Stimulated activated CD4-positive, alpha-beta T cell treated with anti-CD3 and anti-CD28 coated beads, Interleukin-15, amount 100 ng/mL, for 24 hours (primary cell): Measurements from ENCODE around the gene C2orf76.

ENCODE experiments used
- DNase-seq: peaks from one replicate; pipeline ENCODE4 v3.0.0-alpha.2; 2020

C2orf76 gene

GRCh38 chr2:119261493-119262225 lies 105.0 kb downstream of the C2orf76 start:
- no peak for DNase-seq

- no peak for DNase-seq
These were observed 105.8 kb downstream of the C2orf76 start for GRCh38 chr2:119260646-119261492.

GRCh38 chr2:119259296-119259860 lies 107.3 kb downstream of the C2orf76 start:
- no peak for DNase-seq

DNA sequence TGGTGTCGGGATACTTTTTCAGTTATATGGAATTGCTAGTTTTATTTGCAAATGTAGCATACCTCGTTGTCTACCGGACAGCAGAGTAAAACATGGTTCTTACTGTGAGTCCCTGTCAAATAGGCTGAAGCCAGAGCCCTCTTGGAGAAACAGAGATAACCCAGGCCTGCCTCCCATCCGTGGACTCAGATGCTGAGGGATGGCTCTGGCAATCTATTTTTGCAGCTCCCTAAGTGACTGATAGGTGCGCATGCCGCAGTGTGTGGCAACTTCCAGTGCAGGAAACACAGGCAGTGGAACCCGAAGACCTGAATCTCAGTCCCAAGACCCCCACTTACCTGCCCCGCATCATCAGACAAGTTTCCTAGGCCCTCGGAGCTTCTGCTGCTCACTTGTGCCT lies 109.4 kb downstream of the C2orf76 start:
- DNase-seq = no peak

DNA sequence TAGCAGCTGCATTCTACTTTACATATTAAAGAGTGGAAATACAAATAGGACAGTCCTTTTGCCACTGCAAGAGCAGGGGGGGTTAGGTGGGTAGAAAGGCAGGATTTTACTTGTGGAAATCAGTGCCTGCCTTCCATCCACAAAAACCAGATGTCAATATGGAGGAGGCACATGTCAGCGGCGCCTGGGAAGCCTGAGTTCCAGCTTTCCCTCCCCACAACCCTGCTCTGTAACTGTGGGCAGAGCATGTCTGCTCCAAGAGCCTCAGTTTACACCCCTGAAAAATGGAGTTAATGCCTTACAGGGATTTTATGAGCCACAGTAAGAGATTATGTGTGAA lies 110.1 kb downstream of the C2orf76 start:
- DNase-seq = no peak

DNA sequence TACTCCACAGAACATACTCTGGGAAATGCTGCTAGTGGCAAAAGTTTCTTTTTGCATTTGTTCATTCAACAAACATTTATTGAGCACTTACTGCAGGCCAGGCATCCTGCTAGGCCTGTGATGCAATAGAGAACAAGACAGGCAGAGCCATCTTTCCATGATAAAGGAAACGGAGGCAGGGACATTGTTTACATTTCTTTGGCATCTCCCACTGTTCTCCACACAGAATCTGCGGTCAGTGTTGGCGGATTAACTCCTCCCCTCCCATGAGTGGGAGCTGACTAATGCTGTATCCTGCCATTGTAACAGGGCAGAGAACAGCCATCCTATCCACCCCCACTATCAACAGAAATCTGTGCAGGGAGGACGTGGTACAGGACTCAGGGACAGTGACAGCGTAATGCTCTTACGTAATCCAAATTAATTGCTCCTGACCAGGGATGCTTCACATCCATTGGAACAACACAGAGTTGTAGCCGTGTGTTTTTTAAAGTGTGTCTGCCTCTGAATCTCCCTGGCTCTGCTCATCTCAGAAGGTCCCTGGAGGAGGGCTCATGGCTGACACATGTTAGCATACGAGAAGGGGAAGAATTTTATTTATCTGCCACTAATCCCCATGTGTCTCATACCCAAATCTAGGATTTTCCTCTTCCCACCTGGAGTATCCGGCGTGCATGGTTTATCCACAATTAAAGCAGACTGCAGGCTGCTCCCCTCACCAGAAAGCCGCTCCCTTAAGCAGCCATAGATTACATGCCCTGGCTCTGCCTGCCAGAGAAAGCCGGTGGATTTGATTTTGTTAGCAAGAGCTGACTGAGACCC lies 110.7 kb downstream of the C2orf76 start:
- no peak for DNase-seq

- DNase-seq = no peak
These were observed 112.0 kb downstream of the C2orf76 start for GRCh38 chr2:119254601-119255080.

- DNase-seq = no peak
These were observed 112.7 kb downstream of the C2orf76 start for GRCh38 chr2:119253760-119254600.

DNA sequence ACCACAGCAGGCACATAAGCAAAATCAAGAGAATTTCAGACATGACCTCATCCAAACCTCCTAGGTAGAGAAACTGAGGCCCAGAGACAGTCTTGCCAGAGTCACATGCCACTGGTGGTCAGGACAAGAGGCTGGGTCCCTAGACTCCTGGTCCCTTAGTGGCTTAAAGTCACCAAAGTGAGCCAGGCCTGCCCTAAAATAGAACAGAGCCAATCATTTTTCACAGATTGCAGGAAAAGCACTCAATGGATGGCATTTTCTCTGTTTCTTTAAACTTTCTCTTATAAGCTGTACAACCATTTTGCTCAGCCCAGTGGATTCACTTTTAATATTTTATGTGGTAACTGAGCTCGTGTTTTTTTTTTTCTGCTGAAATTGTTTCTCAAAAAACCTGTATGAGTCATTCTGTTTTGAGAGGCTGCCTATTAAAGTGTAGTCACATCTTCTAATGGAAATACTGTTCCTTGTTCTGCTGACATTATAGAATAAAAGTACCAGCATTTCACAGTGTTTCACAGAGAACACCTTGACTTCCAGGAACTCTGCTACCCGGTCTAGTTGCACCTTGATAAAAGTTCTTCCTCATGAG lies 113.4 kb downstream of the C2orf76 start:
- no peak for DNase-seq
